NCI-H2107 treated with DMSO at 0.1 percent for 48 hours (cell line): ENCODE data around the gene CAMTA1.

Experiments used
- DNase-seq: peaks from one replicate; lab custom pipeline; 2025; ENCODE audit not compliant: unreplicated experiment; lab: John Stamatoyannopoulos, UW

The CAMTA1 gene

DNA sequence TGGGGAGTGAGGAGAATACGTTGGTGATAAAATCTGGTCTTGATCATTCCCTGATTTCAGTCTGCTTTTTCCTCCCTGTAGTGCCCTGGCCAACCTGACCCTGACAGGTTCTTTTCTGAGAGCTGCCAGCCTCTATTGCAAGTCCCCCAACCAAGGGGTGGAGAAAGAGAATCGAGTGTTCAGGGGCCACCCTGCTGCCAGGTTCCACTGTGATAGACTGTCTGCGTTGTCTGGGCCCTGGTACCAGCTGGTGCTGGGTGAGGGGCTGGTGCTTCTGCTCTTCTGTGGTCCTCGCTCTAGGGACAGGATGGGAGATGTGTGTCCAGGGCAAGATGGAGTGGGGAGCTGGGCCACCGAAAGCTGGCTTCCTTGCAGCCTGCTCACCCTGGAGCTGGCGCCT is 214.6 kb downstream of the CAMTA1 start:
- no peak for DNase-seq

DNA sequence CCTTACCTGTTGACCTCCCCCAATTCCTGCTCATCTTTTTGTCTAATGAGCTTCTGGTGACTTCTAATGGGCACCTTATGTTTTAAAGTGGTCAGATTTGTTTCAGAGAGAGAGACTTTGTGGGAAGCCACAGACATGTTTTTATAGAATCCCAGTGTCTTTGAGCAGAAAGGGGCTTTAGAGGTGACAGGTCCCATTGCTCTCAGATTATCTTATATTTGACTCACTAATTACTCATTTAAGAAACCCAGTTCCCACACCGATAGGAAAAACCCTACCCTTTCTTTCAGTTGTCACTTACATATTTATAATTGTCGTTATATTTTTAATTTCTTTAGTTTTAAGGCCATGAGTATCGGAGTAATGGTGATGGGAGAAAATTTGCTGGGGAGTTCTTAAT is 215.5 kb downstream of the CAMTA1 start:
- no peak for DNase-seq

DNA sequence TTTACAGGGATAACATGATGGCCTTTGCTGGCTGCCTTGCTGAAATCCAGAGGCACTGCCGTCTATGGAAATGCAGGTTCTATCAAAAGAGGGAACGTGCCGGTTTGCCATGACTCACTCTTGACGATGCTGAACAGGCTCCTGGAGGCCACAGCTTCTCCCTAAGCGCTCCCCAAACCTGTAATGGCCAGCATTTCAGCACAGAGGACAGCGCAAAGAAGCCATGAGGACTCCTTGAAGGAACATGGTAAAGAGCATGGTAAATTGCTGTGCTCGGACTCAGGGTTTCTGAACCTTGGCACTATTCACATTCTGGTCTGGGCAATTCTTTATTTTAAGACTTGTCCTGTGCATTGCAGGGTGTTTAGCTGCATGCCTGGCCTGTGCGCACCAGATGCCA is 217.5 kb downstream of the CAMTA1 start:
- DNase-seq, result no peak

DNA sequence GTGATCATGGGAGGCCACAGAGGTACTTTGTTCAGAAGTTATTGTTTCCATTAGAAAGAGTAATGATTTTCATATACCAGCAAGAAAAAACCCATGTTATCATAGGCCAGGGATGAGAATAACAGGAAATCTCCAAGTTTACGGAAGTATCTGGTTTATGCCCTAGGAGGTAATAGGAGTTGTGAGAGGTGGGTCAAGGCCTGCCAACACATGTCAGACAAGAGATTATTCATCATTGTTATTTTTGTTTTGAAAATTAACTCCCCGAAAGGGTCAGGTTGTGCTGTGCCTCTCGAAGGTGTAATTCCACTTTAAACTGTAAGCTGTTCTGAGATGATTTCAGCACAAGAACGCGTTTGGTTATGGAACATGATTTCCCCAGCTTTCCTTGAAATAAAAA is 218.4 kb downstream of the CAMTA1 start:
- DNase-seq, result no peak

DNA sequence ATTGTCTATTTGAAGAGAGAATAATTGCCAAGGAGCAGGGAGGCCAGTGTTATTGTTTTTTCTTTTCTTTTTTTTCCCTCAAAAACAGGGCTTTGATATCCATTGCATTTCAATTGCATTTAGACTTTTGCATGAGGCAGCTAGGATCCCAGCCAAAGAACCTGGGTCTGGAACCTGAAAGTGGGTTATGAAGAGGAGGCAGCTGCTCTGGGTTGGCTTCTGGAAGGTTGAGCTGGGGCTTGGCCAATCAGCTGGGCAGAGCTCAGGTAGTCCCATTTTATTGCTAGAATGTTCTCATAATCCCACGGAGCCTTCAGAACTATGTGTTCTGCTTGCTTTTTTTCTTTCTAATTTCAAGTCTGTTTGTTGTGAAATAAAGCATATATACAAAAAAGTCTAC is 218.9 kb downstream of the CAMTA1 start:
- no peak for DNase-seq

DNA sequence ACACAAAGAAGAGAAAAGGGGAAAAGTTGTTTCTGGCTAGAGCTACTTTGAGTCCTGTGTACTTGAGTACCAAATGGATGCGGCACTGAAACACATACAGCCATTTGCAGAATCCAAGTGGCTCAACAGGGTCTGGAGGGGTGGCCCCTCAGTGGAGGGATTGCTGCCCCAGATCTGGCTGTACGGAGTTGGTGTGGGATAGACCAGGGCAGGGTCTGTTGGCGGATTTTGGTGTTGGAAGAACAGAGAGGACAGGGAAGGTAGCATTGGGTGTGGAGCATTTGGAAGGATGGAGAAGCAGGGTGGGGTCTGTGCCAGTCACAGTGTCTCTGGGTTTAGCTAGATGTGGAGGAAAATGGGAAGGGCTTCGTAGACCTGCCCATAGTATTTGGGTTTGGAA is 220.5 kb downstream of the CAMTA1 start:
- no peak for DNase-seq

DNA sequence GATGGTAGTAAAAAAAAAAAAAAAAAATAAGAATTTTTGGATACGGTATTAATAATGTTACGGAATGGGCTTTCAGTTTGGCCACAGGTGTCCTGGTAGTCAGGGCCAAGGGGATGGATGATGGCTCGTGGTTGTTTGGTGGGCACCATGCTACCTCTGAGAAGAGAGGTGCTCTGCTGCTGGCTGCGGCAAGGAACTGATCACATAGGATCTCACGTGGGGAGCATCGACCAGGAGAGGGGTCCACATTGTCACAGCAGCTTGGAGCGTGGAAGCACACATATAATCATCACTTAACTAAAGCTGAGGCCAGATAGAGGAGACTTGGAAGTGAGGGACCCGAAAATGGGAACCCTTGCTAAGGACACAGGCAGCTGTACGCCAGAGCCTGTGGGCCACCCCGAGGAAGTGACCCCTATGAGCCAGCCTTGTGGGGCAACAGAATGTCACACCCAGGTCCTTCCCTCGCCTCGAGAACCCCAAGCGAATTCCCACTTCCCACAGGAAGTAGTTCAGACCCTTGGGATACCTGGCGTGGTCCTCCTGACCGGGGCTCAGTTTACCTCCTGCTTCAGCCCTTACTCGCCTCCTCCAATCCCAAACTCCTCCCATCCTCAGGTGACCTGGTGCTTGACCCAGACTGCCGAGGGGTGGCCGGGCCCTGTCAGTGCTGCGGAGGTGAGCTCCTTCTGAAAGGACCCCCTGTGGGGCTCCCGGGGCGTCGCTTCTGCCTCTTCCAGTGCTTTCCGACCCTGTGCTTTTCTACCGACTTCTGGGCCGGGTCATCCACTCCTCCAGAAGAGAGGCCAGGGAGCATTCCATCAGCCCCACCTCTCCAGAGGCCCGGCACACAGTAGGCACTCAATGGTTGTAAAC is 222.0 kb downstream of the CAMTA1 start:
- DNase-seq, result no peak

DNA sequence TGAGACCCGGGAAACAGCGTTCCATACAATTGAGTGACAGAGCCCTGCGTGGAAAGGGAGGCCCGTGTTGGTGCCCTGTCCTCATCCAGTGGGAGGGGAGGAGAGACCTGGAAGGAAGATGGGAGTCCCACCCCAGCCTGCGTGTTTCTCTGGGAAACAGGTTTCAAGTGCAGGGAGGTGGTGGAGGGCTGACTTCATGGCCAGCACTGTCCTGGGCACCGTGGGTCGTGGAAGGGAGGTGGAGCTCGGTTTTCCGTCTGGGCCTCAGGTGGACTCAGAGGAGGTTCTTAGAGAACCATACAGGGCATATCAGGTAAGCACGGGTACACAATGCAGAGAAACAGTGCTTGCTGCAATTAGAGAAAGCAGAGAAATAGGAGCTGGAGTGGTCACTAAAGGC is 222.6 kb downstream of the CAMTA1 start:
- DNase-seq, result no peak

DNA sequence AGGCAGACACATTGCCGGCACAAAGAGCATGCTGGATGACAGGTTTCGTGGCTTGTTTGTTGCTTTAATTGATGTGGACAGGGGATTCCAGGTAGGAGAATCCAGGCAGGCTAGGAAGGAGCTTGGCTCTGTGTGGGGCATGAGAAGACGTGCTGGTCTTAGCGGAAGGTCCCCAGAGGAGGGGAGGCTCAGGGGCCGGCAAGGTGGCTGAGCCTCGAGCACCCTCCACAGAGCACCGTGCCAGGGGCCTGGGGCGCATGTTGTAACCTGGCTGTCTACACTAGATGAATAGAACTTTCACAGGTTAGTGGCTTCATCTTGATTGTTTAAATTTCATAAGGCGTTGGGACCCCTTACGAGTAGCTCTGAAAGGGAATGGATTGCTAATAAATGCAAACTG is 223.1 kb downstream of the CAMTA1 start:
- no peak for DNase-seq

DNA sequence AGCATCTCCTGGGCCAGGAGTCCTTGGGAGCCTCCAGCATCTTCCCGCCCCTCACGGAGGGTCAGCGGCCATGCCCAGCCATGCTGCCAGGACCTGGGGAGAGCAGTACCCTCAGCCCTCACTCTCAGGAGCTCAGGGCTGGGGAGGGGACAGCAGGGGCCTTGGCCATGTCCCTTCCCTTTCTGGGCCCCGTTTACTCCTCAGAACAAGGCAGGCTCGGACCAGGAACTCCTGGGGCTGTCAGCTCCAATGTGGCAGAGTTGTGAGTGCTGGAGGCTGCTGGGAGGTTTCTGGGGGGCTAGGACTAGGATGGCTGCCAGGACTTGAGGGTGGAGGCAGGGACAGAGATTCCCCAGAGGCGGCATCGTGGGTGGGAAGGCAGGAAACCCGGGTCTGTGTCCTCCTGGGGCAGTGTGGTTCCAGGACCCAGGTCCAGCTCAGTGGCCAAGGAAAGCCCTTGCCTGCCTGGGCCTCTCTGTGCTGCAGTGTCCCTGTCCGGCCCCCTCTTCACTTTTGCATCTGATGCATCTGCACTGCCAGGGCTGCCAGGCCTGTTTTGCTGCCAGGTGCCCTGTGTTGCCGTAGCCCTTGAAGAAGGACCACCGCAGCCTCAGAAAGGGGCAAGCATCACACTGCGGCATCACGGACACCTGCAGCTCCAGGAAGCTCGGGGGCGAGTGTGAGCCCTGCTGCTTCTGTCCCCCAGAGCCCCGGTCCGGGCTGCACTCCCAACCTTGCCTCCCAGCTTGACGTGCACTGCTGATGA is 223.9 kb downstream of the CAMTA1 start:
- DNase-seq, result no peak

DNA sequence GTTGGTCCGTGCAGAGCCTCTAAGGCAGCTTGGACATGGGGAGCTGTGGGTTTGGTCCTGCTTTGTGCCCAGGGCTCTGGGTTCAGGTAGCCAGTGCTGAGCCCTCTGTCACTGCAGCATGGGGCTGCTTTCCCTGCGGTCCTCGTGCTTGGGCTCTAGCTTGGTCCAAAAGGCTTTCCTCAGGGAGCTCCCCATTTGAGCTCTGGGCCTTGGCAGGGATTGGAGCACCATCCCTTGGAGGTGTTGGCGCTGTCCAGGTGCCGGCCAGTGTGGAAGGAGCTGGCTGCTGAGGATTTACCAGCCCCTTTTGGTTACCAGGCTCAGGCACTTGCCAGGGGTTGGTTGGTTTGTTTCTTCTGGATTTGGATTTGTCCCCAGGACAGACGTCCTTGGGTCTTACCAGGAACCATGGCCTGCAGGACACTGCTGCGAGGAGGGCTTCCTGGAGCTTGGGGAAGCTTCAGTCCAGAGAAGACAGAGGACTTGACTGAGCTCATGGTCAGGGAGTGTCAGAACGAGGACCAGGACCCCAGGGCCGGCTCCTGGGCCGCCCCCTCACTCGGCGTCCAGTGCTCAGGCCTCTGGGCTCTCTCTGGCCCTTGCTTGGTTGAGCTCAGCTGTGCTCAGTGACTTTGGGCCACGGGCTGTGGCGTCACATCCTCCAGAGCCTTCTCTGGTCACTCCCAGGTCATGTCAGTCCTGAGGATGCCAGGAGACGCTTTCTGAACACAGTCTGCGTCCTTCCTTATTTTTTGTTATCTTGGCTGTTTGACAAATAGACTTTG is 224.7 kb downstream of the CAMTA1 start:
- no peak for DNase-seq

DNA sequence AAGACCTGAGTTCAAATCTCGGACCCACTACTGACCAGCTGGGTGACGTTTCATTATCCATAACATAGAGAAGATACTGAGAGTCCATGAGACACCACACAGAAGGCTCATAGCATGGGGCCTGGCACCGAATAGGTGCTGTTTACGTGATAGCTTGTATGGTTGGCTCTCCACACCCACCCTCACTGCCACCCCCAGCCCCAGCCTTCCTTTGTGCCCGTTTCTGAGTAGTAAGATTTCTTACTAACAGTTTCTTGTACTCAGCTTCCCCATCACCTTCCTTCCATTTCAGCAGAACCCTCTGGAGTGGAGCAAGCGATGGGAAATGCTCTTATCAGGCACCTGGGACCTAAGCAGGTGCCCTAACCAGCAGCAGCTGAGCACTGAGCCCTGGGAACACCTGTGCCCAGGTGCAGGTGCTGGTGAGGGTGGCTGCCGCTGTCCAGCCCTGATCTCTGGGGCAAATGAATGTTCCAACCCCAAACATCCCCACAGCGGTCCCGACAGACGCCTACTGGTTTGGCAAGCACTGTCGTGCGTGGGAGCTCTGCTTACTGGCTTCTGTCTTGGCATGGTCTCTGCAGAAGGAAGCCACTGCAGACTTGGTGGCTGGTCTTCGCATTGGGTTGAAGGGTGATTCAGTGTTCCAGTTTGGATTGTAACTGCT is 225.4 kb downstream of the CAMTA1 start:
- no peak for DNase-seq

DNA sequence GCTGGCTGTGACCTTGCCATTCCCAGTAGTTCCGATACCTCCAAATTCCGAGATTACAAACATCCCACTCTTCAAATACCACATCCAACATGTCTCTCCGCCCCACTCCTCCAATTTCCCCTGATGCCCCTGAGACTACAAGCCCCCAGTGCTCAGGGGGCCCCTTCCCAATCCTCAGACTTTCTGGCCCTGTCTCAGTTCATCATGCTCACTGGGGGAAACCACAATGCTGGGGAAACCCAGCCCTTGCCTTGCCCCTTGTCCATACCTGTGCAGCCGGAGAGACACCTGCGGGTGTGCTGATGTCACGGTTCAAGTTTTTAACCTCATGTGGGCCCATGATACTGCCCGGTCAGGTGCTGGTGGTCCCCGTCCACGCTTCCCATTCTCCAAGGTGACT is 226.6 kb downstream of the CAMTA1 start:
- DNase-seq, result no peak

DNA sequence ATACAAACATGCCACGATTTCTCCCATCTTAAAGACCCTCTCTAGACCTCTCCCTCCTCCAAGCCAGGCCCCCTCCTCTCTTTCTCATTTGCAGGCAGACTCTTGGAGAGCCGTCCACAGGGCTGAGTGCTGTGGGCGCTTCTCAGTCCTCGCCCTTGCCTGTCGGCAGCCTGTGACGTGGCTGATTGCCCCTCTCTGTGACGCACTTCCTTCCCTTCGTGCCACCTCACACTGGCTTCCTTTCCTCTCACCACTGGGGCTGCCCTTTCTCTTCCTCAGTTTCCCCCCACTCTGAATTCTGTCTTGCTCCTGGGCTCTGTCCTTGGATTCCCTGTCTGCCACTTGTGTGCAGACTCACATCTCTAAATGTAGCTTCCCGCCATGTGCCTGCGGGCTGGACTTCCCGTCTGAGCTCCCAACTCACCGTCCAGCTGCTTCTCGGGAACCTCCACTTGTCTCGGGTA is 227.2 kb downstream of the CAMTA1 start:
- DNase-seq, result no peak

DNA sequence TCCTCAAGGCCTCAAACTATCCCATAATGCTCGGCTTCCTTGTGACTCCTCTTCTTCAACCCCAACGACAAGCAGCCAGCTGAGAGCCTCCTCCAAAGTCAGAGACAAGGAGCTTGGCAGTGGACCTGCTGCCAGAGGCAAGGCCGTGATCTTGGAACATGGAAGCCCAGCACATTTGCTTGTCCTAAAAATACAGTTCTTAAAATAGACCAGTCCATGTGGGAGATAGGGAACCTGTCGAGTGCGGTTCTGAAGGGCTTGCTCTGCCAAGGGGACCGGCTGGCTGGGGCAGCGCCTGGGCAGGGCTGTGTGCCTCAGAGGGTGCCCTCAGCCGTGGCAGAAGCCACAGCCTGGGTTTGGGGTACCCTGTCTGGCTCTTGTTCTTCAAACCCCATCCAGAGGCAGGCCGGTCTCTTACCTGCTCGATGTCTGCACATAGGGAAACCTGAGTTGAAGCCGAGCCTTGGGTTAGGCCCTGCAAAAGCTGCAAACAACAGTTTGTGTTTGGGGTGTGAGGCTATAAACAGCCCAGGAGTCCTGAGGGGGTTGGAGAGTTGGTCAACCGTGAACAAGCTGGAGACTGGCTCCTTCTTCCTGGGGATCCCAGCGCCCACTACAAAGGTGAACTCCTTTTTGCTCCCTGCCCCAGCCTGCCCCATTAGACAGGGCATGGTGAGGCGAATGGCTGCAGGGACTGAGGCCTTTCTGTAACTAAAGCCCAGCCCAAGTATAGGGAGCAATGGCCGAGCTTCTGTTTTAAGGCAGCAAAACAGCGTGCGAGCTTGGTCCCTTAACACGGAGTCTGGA is 228.8 kb downstream of the CAMTA1 start:
- DNase-seq, result no peak

DNA sequence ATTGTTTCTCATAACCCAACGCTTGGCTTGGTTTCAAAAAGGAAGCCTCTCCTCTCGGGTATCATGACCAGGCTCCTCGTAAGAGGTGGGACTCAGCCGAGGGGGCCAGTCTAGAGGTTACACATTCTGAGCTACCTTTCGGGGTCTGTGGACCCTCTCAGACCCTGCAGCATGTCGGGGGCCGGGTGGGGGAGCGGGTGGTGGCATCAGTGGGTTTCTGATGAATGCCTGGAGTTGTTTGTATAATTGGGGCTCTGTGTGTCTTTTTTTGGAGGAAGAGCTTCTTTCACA is 229.3 kb downstream of the CAMTA1 start:
- no peak for DNase-seq

DNA sequence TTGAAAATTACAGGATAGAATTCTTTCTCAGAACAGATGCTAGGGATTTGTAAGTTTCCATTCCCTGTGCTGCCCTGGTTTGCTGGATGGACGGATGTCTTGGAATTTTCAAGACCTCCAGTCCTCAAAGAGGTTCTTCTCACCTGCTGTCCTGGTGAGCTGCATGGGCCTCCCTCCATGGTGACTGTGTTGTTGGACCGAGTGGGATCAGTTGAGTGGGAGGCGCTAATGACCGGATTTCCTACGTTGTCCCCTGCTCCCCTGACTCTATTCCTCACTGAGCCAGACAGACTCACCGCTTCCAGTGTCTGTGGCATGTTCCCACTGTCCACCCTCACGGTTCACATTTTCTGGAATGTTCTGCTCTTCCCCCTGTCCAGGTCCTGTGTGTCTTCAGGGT is 229.8 kb downstream of the CAMTA1 start:
- no peak for DNase-seq

DNA sequence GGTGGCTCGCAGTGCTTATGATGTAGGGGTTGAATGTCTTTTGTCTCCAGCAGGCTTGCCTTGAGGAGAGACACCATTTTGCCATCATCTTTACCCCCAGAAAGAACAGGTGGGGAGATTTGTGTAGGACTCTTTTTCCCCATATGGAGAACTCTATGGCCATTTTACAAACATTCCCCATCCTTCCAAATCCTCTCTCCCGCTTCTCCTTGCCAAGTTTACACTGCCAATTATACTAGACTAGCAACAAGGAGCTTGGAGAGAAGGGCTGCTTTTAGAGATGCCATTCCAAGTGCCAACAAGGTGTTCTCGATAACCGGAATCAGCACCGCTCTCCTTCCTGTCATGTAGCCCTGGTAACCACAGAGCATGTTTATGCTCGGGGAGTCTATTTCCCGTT is 233.1 kb downstream of the CAMTA1 start:
- no peak for DNase-seq

DNA sequence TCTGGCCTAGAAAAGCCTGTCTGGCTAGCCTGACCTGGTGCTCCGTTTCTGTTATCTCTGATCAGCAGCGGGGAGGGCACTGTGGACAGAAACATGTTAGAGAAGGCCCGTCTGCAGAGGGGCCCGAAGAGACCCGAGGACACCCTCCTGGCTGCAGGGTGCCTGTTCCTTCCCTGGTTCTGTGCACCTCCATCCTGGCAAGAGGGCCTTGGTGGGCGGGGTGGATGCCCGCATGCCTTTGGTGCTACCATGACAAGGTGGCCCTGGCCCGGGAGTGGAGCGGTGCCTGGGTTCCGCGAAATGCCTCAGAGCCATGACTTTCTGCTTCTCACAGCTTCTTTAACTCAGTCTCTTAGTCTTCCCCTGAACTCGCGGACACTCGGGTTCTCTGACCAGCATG is 233.6 kb downstream of the CAMTA1 start:
- no peak for DNase-seq

DNA sequence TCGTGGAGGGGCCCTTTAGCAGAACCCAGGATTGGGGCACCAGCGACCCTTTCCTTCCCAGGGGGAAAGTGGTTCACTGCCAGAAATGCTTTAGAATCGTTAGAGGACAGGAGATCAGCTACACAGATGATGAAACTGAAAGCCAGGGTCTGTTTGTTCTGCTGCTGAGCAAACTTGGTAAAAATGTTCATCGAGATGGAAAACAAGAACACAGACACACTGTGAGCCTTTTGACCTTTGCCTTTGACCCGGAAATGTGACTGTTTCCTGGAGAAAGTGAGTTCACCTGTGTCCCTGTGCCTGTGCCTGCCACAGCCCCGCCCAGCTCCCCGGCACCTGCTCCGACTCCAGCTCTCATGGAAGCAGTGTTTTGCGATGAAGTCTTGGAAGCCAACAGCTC is 234.3 kb downstream of the CAMTA1 start:
- no peak for DNase-seq
